A673 (cell line): ENCODE results near the gene TGM1.

Experiments used
- EZH2 ChIP-seq: fragments of 200-600 bp; sonication (generic); IDR thresholded peaks from 2 replicates; pipeline ENCODE4 v1.6.1; 2017; ENCODE audit warnings: borderline replicate concordance, low read depth, mild to moderate bottlenecking, mixed read lengths, antibody characterized with exemption, low read length; ENCODE audit not compliant: poor library complexity, severe bottlenecking
- TF ChIP-seq, protein P1 (sequence below): fragments of 300-800, 200-600 bp; sonication (generic); conservative IDR thresholded peaks from 2 replicates; pipeline ENCODE4 v1.5.1; 2017; ENCODE audit warnings: low read depth, mild to moderate bottlenecking, antibody characterized with exemption, low read length, moderate library complexity, mixed read lengths

- TF ChIP-seq, protein P1, sequence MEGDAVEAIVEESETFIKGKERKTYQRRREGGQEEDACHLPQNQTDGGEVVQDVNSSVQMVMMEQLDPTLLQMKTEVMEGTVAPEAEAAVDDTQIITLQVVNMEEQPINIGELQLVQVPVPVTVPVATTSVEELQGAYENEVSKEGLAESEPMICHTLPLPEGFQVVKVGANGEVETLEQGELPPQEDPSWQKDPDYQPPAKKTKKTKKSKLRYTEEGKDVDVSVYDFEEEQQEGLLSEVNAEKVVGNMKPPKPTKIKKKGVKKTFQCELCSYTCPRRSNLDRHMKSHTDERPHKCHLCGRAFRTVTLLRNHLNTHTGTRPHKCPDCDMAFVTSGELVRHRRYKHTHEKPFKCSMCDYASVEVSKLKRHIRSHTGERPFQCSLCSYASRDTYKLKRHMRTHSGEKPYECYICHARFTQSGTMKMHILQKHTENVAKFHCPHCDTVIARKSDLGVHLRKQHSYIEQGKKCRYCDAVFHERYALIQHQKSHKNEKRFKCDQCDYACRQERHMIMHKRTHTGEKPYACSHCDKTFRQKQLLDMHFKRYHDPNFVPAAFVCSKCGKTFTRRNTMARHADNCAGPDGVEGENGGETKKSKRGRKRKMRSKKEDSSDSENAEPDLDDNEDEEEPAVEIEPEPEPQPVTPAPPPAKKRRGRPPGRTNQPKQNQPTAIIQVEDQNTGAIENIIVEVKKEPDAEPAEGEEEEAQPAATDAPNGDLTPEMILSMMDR, result no peak
- TF ChIP-seq EZH2, result no peak
These were observed 14.1 kb upstream of the TGM1 start for GRCh38 chr14:24277071-24277470.
